ENCODE data around the gene TLE4. TPM values are rescaled to one million over a fixed set of nuclear protein-coding genes. Genes with fewer than 3 reads are reported as not detected.

Gene TLE4
- total and polyA plus RNA-seq, 2 donors (not counting 1 experiment from before 2014, with no cell fraction given), result 13.5 to 35.0 TPM

DNA sequence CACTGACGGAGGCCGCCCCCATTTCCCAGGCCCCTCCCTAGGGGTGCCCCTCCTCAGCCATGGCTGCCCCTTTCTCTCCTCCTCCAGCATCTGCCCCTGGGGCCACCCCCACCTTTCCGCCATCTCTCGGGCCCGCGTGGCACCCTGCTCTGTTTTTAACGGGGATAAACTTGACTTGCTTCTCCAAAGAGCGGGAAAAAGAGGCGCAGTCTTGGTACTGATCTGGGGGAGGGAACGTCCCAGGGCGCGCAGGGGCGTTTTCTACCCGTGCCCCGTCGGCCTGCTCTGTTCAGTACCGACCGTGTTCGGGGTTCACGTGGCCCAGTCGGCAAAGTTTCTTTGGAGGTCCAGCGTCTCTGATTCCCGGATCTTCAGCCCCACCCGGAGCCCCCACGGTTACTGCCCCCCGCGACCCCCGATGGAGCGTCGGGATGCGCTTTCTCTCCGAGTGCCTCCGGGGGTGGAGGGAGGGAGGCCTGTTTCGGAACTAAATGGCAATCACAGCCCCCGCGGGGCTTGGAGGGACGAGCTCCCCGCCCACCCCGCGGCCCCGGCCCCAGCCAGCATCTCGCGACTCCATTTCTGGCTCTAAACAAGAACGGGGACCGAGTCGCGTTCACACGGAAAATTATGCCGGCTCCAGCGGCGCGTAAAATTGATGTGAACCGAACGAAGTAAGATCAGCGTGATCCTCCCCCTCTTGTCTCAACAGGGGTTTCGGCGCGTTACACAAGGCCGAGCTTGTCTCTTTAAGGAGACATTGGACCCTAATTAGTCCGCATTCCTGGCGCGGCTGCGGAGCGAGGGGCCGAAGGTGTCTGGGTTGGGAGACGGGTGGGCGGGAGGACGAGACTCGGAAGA lies 1.1 kb upstream of the TLE4 start:
- no peaks in the 10 kb centered on the region for H3K27me3 ChIP-seq (ENCODE audit: control insufficient read depth, insufficient read depth, low read length)
- DNase-seq (ENCODE audit: low read depth in 2 of 2), result peak; percentile 63 to 64
- H3K4me1 ChIP-seq (ENCODE audit: control insufficient read depth, extremely low read depth, insufficient read depth, low read length), result peaks cover 3% of the 10 kb centered on the region
- TF ChIP-seq EZH2 (IDR thresholded peaks at IDR 0.05; ENCODE audit: low read length, missing control alignments) (no peak), CTCF (conservative IDR thresholded peaks at IDR 0.05 in 1 of 2, IDR thresholded peaks at IDR 0.05 in 1 of 2; ENCODE audit: low read depth in 1 of 2, low read length in 2 of 2) (no peak)
- H3K4me3 ChIP-seq (replicated peaks in 1 of 4; ENCODE audit: control extremely low read depth in 1 of 4, insufficient read depth in 1 of 4, low read depth in 3 of 4, low read length in 4 of 4), result peak overlapping the region; percentile 55 to 87 (median 76)
- peak overlapping the region; percentile 76 for H3K9ac ChIP-seq (ENCODE audit: insufficient read depth, low read length)
- peak overlapping the region; percentile 87 for H2AFZ ChIP-seq (ENCODE audit: low read length)
- H3K27ac ChIP-seq (ENCODE audit: insufficient read depth, low read length), result peak overlapping the region; percentile 78
- H4K20me1 ChIP-seq (ENCODE audit: control insufficient read depth, extremely low read depth, insufficient read depth, low read length), result no peaks in the 10 kb centered on the region
- no peaks in the 10 kb centered on the region for H3K36me3 ChIP-seq (ENCODE audit: control insufficient read depth, insufficient read depth, low read length)
- H3K9me3 ChIP-seq (ENCODE audit: control insufficient read depth, insufficient read depth, low read depth, low read length), result no peaks in the 10 kb centered on the region
- peak overlapping the region; percentile 83 for H3K4me2 ChIP-seq (ENCODE audit: extremely low read depth, insufficient read depth, low read length)
- peaks cover 13% of the 10 kb centered on the region for H3K79me2 ChIP-seq (ENCODE audit: control insufficient read depth, insufficient read depth, low read length)

DNA sequence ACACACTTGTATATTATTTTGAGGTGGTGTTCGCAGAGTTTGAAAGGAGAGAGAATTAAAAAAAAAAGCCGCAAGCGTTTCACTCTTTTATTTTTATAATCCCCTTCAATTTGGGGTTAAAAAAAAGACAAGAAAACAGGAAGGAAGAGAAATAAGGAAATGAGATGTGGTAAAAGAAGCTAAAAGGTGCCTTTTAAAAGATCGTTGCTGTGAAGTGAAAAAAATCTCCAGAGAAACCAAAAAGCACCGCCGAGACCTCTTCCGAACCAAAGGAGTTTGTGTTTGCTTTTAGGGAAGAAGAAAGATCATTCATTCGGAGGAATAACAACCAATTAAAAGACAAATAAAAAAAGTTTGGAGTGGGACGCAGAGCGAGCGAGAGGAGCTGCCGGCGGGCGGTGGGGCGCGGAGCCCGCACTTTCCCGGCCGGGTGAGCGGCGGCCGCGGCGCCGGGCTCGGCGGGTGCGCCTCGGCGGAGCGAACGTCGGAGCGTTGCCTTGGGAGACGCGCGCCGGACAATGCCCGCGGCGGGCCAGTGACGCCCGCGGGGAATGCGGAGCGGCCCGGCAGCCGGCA lies 355 bp downstream of the TLE4 start:
- TF ChIP-seq CTCF (conservative IDR thresholded peaks at IDR 0.05 in 1 of 2, IDR thresholded peaks at IDR 0.05 in 1 of 2; ENCODE audit: low read depth in 1 of 2, low read length in 2 of 2) (no peak), EZH2 (IDR thresholded peaks at IDR 0.05; ENCODE audit: low read length, missing control alignments) (no peak)
- peak overlapping the region; percentile 86 for H3K27ac ChIP-seq (ENCODE audit: insufficient read depth, low read length)
- peak overlapping the region; percentile 76 for H3K4me2 ChIP-seq (ENCODE audit: extremely low read depth, insufficient read depth, low read length)
- H3K9ac ChIP-seq (ENCODE audit: insufficient read depth, low read length), result peak overlapping the region; percentile 86
- peak in 1 of 2 donors; percentile 33 for DNase-seq (ENCODE audit: low read depth in 2 of 2)
- H2AFZ ChIP-seq (ENCODE audit: low read length), result peak overlapping the region; percentile 1
- peak overlapping the region; percentile 65 to 92 (median 72) for H3K4me3 ChIP-seq (replicated peaks in 1 of 4; ENCODE audit: control extremely low read depth in 1 of 4, insufficient read depth in 1 of 4, low read depth in 3 of 4, low read length in 4 of 4)
- H4K20me1 ChIP-seq (ENCODE audit: control insufficient read depth, extremely low read depth, insufficient read depth, low read length), result no peaks in the 10 kb centered on the region
- no peaks in the 10 kb centered on the region for H3K9me3 ChIP-seq (ENCODE audit: control insufficient read depth, insufficient read depth, low read depth, low read length)
- peaks cover 3% of the 10 kb centered on the region for H3K4me1 ChIP-seq (ENCODE audit: control insufficient read depth, extremely low read depth, insufficient read depth, low read length)
- no peaks in the 10 kb centered on the region for H3K36me3 ChIP-seq (ENCODE audit: control insufficient read depth, insufficient read depth, low read length)
- peaks cover 13% of the 10 kb centered on the region for H3K79me2 ChIP-seq (ENCODE audit: control insufficient read depth, insufficient read depth, low read length)
- H3K27me3 ChIP-seq (ENCODE audit: control insufficient read depth, insufficient read depth, low read length), result no peaks in the 10 kb centered on the region

GRCh38 chr9:79572608-79573411 lies 1.0 kb downstream of the TLE4 start:
- Histone ChIP-seq H4K20me1 (ENCODE audit: control insufficient read depth, extremely low read depth, insufficient read depth, low read length) (no peaks in the 10 kb centered on the region), H3K4me1 (ENCODE audit: control insufficient read depth, extremely low read depth, insufficient read depth, low read length) (peaks cover 3% of the 10 kb centered on the region), H2AFZ (ENCODE audit: low read length) (peak overlapping the region; percentile 24), H3K4me2 (ENCODE audit: extremely low read depth, insufficient read depth, low read length) (no peak overlapping the region), H3K27ac (ENCODE audit: insufficient read depth, low read length) (peak overlapping the region; percentile 86), H3K36me3 (ENCODE audit: control insufficient read depth, insufficient read depth, low read length) (no peaks in the 10 kb centered on the region), H3K4me3 (replicated peaks in 1 of 4; ENCODE audit: control extremely low read depth in 1 of 4, insufficient read depth in 1 of 4, low read depth in 3 of 4, low read length in 4 of 4) (peak overlapping the region; percentile 65 to 77 (median 72)), H3K79me2 (ENCODE audit: control insufficient read depth, insufficient read depth, low read length) (peaks cover 13% of the 10 kb centered on the region), H3K27me3 (ENCODE audit: control insufficient read depth, insufficient read depth, low read length) (no peaks in the 10 kb centered on the region), H3K9ac (ENCODE audit: insufficient read depth, low read length) (peak overlapping the region; percentile 86), H3K9me3 (ENCODE audit: control insufficient read depth, insufficient read depth, low read depth, low read length) (no peaks in the 10 kb centered on the region)
- DNase-seq (ENCODE audit: low read depth in 2 of 2), result peak; percentile 9 to 44
- TF ChIP-seq EZH2 (IDR thresholded peaks at IDR 0.05; ENCODE audit: low read length, missing control alignments) (no peak), CTCF (conservative IDR thresholded peaks at IDR 0.05 in 1 of 2, IDR thresholded peaks at IDR 0.05 in 1 of 2; ENCODE audit: low read depth in 1 of 2, low read length in 2 of 2) (no peak)
